Effector memory CD4-positive, alpha-beta T cell (primary cell): ENCODE measurements around the gene SDCCAG8.

Experiments used
- DNase-seq, 3 donors: peaks; one replicate each; pipeline ENCODE4 v3.0.0-alpha.2; 2020
- H3K27ac ChIP-seq: 2 replicates; pipeline ENCODE4 v1.7.0; 2013; ENCODE audit warnings: mild to moderate bottlenecking, low read length, moderate library complexity; ENCODE audit not compliant: insufficient read depth, poor library complexity, severe bottlenecking
- H3K27me3 ChIP-seq: replicated peaks from 2 replicates; pipeline ENCODE4 v1.7.0; 2013; ENCODE audit warnings: mild to moderate bottlenecking, low read length; ENCODE audit not compliant: insufficient read depth, control insufficient read depth, poor library complexity, severe bottlenecking
- H3K36me3 ChIP-seq: 2 replicates; pipeline ENCODE4 v1.7.0; 2013; ENCODE audit warnings: mild to moderate bottlenecking, low read length, moderate library complexity; ENCODE audit not compliant: control insufficient read depth, insufficient read depth
- H3K4me1 ChIP-seq: 2 replicates; pipeline ENCODE4 v1.7.0; 2013; ENCODE audit warnings: low read length, mild to moderate bottlenecking; ENCODE audit not compliant: control insufficient read depth, insufficient read depth, poor library complexity, severe bottlenecking
- H3K4me3 ChIP-seq: 2 replicates; pipeline ENCODE4 v1.7.0; 2013; ENCODE audit warnings: low read length, low read depth, mild to moderate bottlenecking; ENCODE audit not compliant: insufficient read depth, poor library complexity, severe bottlenecking
- H3K9me3 ChIP-seq: 2 replicates; pipeline ENCODE4 v1.7.0; 2013; ENCODE audit warnings: mild to moderate bottlenecking, low read length, moderate library complexity; ENCODE audit not compliant: control insufficient read depth

Gene SDCCAG8

DNA sequence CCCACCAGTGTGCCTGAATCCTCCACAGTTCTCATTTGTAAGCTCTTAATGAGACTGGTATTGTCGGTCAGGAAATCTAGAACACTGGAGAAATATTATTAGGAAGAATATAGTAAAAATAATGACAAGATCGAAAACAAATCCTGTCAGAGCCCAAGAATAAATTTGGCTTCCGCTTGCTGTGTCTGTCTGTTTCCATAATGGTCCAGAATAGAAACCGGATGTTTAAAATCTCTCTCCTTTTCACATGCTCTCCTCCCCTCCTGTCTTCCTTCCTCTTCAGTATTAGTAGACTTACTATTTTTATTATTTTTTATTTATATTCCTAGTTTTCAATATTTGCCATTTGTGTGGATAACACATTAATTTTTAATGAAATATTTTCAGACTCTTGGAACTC, 187.7 kb downstream of the SDCCAG8 start:
- no peak overlapping the region for H3K27ac ChIP-seq
- H3K36me3 ChIP-seq: no peaks in the 10 kb centered on the region
- no peaks in the 10 kb centered on the region for H3K27me3 ChIP-seq
- no peaks in the 10 kb centered on the region for H3K9me3 ChIP-seq
- H3K4me3 ChIP-seq: no peak overlapping the region
- DNase-seq: no peak
- H3K4me1 ChIP-seq: no peaks in the 10 kb centered on the region

- Histone ChIP-seq H3K27me3 (no peaks in the 10 kb centered on the region), H3K9me3 (no peaks in the 10 kb centered on the region), H3K4me1 (no peaks in the 10 kb centered on the region), H3K4me3 (no peak overlapping the region), H3K27ac (no peak overlapping the region), H3K36me3 (no peaks in the 10 kb centered on the region)
- no peak for DNase-seq
Observed at GRCh38 chr1:243447347-243447746, 191.5 kb downstream of the SDCCAG8 start.

DNA sequence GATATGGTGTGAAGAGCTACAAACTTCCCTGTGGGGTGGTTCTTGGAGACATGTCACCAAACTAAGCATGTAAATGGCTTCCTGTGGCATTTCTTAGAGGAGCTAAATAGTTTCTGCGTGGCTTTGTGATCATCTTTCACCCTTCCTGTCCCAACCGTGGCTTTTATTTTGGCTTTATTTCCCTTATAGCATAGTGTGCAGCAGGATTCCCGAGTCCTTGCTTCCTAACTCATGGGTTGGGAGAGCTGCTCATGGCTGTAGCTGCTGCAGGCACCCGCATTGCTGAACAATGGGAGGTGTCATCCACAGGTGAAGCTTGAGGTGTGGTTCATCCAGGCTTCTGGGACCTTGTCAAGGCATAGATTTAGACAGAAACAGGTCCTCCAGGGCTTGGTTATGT, 192.0 kb downstream of the SDCCAG8 start:
- Histone ChIP-seq H3K27me3 (no peaks in the 10 kb centered on the region), H3K4me3 (no peak overlapping the region), H3K9me3 (no peaks in the 10 kb centered on the region), H3K4me1 (no peaks in the 10 kb centered on the region), H3K36me3 (no peaks in the 10 kb centered on the region), H3K27ac (no peak overlapping the region)
- no peak for DNase-seq

DNA sequence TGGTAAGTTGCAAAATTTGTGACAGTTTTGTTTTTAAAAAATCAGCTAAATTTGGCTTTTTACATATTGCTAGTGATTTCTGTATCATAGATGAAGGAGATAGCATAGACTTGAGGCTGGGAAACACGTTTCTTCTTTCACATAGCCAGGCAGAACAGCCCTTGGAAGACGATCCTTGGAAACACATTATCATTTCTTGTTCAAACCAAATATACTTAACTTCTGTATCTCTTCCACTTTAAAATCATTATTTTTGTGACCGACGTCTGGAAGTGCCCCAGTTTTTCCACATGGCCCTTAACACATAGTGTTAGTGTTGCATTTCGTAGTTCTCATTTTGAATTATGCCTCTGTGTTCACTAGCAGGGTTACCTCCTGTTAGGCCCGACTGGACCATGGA, 193.5 kb downstream of the SDCCAG8 start:
- no peaks in the 10 kb centered on the region for H3K9me3 ChIP-seq
- no peak overlapping the region for H3K27ac ChIP-seq
- DNase-seq: no peak
- H3K4me3 ChIP-seq: no peak overlapping the region
- H3K27me3 ChIP-seq: no peaks in the 10 kb centered on the region
- H3K4me1 ChIP-seq: no peaks in the 10 kb centered on the region
- no peaks in the 10 kb centered on the region for H3K36me3 ChIP-seq

DNA sequence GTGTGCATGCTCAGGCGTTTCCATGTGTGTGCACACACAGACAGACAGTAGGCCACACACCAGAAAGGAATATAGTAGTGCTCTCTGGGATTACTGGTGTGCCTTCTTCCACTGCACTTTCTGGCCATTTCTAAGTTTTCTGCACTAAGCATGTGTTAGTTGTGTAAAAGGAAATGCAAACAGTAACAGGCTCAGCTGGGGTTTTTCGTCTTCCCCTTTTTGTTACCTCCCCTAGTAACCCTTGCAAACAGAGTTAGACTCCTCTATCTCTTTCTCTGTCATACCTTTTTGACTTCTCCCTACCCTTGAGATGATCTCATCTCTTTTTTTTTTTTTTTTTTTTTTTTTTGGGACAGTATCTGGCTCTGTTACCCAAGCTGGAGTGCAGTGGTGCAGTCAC, 196.3 kb downstream of the SDCCAG8 start:
- Histone ChIP-seq H3K27me3 (no peaks in the 10 kb centered on the region), H3K27ac (no peak overlapping the region), H3K4me3 (no peak overlapping the region), H3K4me1 (no peaks in the 10 kb centered on the region), H3K36me3 (no peaks in the 10 kb centered on the region), H3K9me3 (no peaks in the 10 kb centered on the region)
- no peak for DNase-seq

DNA sequence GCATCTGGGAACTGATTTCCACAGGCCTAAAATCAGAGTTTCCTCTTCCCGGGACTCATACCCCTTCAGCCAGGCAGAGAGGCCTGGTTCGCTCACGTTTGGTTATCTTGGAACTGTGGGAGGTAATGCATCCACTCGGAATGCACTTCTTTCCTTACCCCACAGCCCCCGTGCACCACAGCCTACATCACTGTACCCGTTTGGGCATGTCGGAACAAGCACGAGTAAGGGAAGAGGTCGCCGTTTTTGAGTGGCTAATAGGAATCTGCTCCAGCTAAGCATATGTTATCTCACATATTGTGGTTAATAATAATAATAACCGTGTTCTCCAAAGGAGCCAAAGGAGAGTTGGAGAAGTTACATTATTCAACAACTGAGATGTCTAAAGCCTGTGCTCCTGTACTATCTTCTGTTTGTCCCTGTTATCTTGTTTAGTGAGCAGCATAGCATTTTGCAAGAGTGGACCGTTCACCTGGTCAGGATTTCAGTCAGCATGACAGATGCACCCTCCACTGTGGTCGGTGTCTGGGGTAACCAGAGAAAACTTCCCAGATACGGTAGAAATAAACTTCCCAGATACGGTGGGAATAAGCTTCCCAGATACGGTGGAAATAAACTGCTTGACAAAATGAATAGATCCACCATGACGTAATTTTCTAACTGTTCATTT, 198.6 kb downstream of the SDCCAG8 start:
- Histone ChIP-seq H3K27ac (no peak overlapping the region), H3K27me3 (no peaks in the 10 kb centered on the region), H3K36me3 (no peaks in the 10 kb centered on the region), H3K4me3 (no peak overlapping the region), H3K9me3 (no peaks in the 10 kb centered on the region), H3K4me1 (no peaks in the 10 kb centered on the region)
- no peak for DNase-seq

DNA sequence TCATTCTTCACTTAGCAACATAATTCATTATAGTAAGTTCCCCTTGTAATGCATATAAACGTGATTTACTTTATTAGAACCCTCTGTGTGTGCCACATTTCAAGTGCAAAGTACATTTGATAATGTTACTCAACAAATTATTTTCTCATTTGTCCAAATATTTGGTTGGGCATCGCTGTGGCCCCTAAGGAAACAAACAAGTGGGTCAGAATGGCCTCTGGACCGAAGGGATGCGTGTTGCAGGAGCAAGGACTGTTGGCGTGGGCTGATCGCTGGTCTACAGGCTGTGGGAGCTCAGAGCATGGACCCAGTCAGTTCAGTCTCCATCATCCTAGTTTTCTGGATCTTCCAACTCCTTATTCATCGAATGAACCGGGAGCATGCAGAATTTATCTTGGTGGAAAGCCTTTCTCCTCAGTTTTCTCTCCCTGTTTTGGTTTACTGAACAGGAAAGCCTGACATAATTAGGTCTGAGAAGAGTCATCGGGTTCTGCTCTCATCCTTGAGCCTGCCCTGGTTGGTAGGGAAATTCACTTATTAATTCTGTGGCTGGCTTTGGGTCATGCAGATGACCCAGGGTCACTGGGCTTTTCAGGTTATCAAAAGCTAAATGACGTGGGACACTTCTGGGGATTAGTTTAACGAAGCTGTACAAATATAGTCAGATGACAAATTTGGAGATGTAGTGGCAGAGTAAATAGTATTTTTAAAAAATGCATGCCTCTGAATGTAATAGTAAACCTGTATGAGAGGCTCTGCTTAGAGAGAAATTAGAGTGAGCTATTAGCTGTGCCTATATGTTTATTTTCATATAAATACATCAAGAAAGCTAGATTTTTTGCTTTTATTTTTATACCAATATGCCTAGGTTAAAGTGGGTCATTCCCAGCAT, 200.2 kb downstream of the SDCCAG8 start:
- H3K9me3 ChIP-seq: no peaks in the 10 kb centered on the region
- no peaks in the 10 kb centered on the region for H3K4me1 ChIP-seq
- H3K27me3 ChIP-seq: no peaks in the 10 kb centered on the region
- no peak overlapping the region for H3K27ac ChIP-seq
- H3K4me3 ChIP-seq: no peak overlapping the region
- DNase-seq: no peak
- H3K36me3 ChIP-seq: no peaks in the 10 kb centered on the region

- Histone ChIP-seq H3K4me1 (no peaks in the 10 kb centered on the region), H3K27ac (no peak overlapping the region), H3K9me3 (no peaks in the 10 kb centered on the region), H3K36me3 (no peaks in the 10 kb centered on the region), H3K27me3 (no peaks in the 10 kb centered on the region), H3K4me3 (no peak overlapping the region)
- DNase-seq: no peak
Observed at GRCh38 chr1:243457363-243457982, 201.6 kb downstream of the SDCCAG8 start.

DNA sequence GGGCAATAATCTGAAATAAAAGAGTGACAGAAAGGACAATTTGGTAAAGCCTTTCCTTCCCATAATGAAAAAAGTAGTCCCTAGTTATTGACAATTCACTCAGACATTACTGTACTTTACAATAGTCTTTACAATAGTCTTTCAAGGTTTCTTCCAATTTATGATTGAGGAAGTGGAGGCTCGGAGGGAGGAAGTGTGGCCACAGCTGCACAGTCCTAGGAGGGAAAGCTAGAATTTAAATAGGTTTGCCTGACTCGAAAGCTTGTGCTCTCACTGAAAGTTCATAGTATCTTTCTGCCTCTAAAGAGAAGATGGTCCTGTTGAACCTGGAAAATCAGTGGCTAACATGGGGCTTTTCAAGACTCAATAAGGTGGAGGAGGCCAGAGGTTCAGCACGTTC, 203.2 kb downstream of the SDCCAG8 start:
- no peak overlapping the region for H3K27ac ChIP-seq
- no peak for DNase-seq
- H3K9me3 ChIP-seq: no peaks in the 10 kb centered on the region
- no peaks in the 10 kb centered on the region for H3K4me1 ChIP-seq
- H3K4me3 ChIP-seq: no peak overlapping the region
- no peaks in the 10 kb centered on the region for H3K27me3 ChIP-seq
- H3K36me3 ChIP-seq: no peaks in the 10 kb centered on the region

- Histone ChIP-seq H3K27ac (no peak overlapping the region), H3K36me3 (no peaks in the 10 kb centered on the region), H3K9me3 (no peaks in the 10 kb centered on the region), H3K27me3 (no peaks in the 10 kb centered on the region), H3K4me3 (no peak overlapping the region), H3K4me1 (no peaks in the 10 kb centered on the region)
- no peak for DNase-seq
Observed at GRCh38 chr1:243461700-243462099, 205.9 kb downstream of the SDCCAG8 start.
